ENCODE data around the gene KRTAP5-9.
"Not testable (repeated sequence)": the region's sequence is repeated elsewhere in the genome, so short reads cannot be mapped to it uniquely, and the experiment has no call there.

KRTAP5-9 gene

GRCh38 chr11:71588314-71588713 is 40.1 kb downstream of the KRTAP5-9 start:
- DNase-seq: not testable (repeated sequence)

- peak; percentile 81 for DNase-seq
These were observed 40.8 kb downstream of the KRTAP5-9 start for GRCh38 chr11:71588822-71589545.

GRCh38 chr11:71589546-71589920 is 41.3 kb downstream of the KRTAP5-9 start:
- DNase-seq: not testable (repeated sequence)

All from OCI-M1 (cell line).